Endothelial cell of umbilical vein (primary cell): ENCODE measurements around the gene CD8B2.

Experiments used
- EZH2 ChIP-seq: IDR thresholded peaks from 2 replicates; pipeline ENCODE4 v1.6.1; 2012; ENCODE audit warnings: borderline replicate concordance, low read depth, mild to moderate bottlenecking, moderate library complexity, low read length, inconsistent platforms; ENCODE audit not compliant: severe bottlenecking
- GATA2 ChIP-seq: IDR thresholded peaks from 2 replicates; pipeline ENCODE4 v1.7.0; 2011; ENCODE audit warnings: low read depth, mild to moderate bottlenecking, moderate library complexity, mixed read lengths, low read length; ENCODE audit not compliant: insufficient read length, insufficient read depth
- POLR2A ChIP-seq: IDR thresholded peaks from 2 replicates; pipeline ENCODE4 v1.6.1; 2012; ENCODE audit warnings: low read depth, mild to moderate bottlenecking, control low read depth, low read length
- POLR2AphosphoS5 ChIP-seq: IDR thresholded peaks from 2 replicates; pipeline ENCODE4 v1.6.1; 2012; ENCODE audit warnings: low read depth, mild to moderate bottlenecking, control low read depth, low read length, moderate library complexity; ENCODE audit not compliant: insufficient read depth
- TF ChIP-seq, protein P1 (sequence below), 2 donors: IDR thresholded peaks; 1 replicate in 1 of 2; 2 replicates in 1 of 2; pipeline ENCODE4 v1.5.1; 2011; ENCODE audit warnings: low read length in 2 of 2, mild to moderate bottlenecking in 2 of 2, moderate library complexity in 2 of 2, control low read depth in 1 of 2, inconsistent platforms in 1 of 2, low read depth in 1 of 2; ENCODE audit not compliant: insufficient read depth in 1 of 2; ENCODE audit errors: extremely low read depth in 1 of 2
- TF ChIP-seq, protein P2 (sequence below): IDR thresholded peaks from 2 replicates; pipeline ENCODE4 v1.6.1; 2011; ENCODE audit not compliant: insufficient read depth, insufficient read length

DNA sequence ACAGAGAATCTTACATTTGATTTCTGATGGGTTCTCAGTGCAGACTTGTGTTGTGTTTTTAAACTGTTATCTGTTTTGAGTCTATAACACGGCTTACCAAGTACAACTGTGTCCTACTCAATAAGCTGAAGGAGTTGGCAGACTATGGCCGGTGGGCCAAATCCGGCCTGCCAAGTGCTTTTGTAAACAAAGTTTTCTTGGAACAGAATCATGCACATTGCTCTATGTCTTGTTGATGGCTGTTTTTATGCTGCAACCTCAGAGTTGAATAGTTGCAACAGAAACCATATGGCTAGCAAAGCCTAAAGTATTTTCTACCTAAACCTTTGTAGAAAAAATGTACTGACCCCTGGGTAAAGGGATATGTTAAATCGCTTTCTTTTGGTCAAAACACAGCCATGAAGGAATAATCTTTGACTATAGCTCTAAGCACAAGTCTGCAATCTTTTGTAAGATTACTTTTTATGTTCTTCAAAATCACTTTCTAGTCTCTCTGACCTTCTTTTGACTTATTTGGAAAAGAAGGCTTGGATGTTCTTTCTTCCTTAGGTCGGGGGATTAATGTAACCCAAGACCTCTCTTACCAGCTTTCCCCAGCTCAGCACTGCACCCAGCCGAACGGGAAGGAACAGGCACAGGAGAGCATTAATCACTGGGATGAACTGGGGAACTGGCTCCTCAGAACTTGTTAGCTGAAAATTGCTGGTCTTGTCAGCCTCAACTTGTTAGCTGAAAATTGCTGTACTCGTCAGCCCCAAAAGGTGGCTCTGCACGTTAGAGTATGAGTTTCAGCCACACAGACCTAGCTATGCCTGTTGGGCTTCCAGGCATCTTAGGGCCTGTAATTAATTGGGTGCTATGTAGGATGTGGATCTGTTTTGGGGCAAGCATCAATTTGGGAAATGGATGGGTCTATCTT, 75.4 kb downstream of the CD8B2 start:
- TF ChIP-seq, protein P1, sequence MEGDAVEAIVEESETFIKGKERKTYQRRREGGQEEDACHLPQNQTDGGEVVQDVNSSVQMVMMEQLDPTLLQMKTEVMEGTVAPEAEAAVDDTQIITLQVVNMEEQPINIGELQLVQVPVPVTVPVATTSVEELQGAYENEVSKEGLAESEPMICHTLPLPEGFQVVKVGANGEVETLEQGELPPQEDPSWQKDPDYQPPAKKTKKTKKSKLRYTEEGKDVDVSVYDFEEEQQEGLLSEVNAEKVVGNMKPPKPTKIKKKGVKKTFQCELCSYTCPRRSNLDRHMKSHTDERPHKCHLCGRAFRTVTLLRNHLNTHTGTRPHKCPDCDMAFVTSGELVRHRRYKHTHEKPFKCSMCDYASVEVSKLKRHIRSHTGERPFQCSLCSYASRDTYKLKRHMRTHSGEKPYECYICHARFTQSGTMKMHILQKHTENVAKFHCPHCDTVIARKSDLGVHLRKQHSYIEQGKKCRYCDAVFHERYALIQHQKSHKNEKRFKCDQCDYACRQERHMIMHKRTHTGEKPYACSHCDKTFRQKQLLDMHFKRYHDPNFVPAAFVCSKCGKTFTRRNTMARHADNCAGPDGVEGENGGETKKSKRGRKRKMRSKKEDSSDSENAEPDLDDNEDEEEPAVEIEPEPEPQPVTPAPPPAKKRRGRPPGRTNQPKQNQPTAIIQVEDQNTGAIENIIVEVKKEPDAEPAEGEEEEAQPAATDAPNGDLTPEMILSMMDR (IDR thresholded peaks at IDR 0.05; ENCODE audit: extremely low read depth in 1 of 2, insufficient read depth in 1 of 2, low read depth in 1 of 2, low read length in 2 of 2), result no peak
- TF ChIP-seq POLR2A (no peak), POLR2AphosphoS5 (no peak), EZH2 (no peak), GATA2 (no peak)
- TF ChIP-seq, protein P2, sequence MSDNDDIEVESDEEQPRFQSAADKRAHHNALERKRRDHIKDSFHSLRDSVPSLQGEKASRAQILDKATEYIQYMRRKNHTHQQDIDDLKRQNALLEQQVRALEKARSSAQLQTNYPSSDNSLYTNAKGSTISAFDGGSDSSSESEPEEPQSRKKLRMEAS, result no peak
